HG03469 (cell line): Measurements from ENCODE around the gene PAOX.
"Not testable (repeated sequence)": the region's sequence is repeated elsewhere in the genome, so short reads cannot be mapped to it uniquely, and the experiment has no call there.

Experiments
- ATAC-seq: cut with Tn5 transposase; IDR thresholded peaks from one replicate; pipeline ENCODE4 v1.9.1; 2021; ENCODE audit warnings: mild to moderate bottlenecking, moderate library complexity, moderate number of reproducible peaks; ENCODE audit not compliant: unreplicated experiment

The PAOX gene

DNA sequence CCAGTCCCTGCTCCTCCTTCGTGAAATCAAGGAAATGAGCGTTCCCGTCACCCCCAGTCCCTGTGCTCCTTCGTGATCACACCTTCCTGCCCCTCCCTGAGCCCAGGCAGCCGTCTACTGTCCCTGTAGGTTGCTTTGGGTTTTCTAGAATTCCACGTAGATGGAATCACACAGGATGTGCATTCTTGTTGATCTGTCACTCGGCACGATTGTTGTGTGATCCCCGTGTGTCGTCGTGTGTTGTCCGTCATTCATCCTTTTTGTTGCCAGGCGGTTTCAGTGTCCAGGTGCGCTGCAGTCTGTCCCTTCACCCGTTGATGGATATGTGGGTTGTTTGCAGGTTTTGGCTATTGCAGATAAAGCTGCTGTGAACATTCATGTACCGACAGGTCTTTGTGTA lies 24.3 kb downstream of the PAOX start:
- no peak for ATAC-seq

GRCh38 chr10:133403784-133404183 lies 24.7 kb downstream of the PAOX start:
- no peak for ATAC-seq

GRCh38 chr10:133405272-133405671 lies 26.2 kb downstream of the PAOX start:
- no peak for ATAC-seq

DNA sequence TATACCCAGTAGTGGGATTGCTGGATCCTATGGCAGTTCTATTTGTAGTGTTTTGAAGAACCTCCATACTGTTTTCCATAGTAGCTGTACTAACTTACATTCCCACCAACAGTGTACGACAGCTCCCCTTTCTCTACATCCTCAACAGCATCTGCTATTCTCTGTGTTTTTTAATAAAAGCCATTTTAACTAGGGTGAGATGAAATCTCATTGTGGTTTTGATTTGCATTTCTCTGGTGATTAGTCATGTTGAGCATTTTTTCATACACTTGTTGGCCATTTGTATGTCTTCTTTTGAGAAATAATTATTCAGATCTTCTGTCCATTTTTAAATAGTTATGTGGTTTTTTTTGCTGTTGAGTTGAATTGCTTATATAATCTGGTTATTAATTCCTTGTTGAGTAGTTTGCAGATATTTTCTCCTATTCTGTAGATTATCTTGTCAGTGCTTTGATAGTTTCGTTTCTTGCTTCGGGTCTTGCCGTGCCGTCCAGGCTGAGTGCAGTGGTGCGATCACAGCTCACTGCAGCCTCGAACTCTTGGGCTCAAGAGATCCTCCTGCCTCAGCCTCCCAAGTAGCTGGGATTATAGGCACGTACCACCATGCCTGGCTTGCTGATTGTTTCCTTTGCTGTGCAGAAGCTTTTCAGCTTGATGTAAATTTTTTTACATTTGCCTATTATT lies 26.9 kb downstream of the PAOX start:
- no peak for ATAC-seq

DNA sequence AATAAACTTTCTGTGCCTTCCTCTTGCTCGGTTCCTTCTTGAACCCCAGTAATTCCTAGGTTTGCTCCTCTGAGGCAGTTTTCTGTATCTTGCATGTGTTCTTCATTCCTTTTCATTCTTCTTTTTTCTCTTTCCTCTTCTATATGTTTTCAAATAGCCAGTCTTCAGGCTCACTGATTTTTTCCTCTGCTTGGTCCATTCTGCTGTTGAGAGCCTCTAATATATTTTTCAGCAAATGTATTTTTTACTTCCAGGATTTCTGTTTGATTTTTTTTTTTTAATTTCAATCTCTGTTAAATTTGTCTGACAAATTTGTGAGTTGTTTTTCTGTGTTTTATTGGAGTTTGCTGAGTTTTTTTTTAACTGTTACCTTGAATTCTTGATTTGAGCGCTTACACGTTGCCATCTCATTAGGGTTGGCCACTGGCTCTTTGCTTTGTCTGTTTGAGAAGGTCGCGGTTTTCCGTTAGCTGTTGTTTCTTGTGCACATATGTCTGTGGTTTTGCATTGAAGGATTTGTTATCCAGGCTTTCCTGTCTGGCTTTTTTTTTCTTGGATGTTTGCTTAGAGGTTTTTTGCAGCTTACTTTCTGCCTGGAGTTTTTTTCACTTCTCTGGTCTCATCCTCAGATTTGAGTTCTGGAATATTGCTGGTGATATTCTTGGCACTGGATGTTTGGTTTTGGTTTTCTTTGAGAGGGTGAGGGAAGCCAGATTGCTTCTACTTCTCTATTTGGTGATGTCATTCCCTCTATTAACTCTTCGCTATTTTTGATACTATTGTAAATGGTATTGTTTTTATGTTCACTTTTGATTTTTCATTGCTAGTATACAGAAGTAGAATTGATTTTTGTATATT lies 32.7 kb downstream of the PAOX start:
- no peak for ATAC-seq

GRCh38 chr10:133412381-133412711 lies 33.3 kb downstream of the PAOX start:
- ATAC-seq: no peak

DNA sequence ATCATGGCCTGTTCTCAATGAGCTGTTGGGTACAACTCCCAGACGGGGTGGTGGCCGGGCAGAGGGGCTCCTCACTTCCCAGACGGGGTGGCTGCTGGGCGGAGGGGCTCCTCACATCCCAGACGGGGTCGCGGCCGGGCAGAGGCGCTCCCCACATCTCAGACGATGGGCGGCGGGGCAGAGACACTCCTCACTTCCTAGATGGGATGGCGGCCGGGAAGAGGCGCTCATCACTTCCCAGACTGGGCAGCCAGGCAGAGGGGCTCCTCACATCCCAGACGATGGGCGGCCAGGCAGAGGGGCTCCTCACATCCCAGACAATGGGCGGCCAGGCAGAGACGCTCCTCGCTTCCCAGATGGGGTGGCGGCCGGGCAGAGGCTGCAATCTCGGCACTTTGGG lies 35.3 kb downstream of the PAOX start:
- not testable (repeated sequence) for ATAC-seq

GRCh38 chr10:133415752-133416151 lies 36.7 kb downstream of the PAOX start:
- ATAC-seq: no peak

- ATAC-seq: no peak
Observed at GRCh38 chr10:133418289-133418993, 39.4 kb downstream of the PAOX start.

DNA sequence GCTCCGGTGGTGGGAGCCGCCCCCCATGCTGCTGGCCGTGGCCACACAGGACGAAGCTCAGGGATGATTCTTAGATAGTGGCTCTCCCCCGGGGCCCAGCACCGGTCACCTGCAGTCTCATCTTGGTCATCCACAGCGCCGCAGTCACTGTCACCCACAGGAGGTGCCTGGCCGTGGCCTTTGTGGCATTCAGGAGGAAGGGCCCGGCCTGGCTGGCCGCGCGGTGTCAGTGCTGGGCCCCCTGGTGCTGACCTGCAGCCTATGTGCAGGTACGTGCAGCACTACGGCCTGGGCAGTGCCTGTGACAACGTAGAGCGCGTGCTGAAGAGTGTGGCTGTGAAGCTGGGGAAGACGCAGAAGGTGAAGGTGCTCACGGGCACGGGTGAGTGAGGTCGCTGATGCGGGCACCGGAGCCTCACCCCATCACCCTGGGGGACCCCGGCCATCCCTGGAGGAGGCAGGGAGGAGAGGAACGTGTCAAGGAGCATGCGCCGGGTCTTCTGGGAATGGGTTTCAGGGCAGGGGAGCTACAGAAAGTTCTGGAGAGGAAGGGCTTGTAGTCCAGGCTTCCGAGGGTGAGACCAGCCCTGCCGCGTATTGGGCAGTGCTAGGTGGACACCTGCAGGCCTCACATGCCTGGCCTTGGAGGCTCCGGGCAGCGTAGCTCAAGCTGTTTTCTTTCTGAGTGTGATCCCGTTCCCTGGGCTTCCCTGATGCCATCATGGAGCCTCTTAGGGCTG lies 40.3 kb downstream of the PAOX start:
- ATAC-seq: no peak

GRCh38 chr10:133420028-133420427 lies 41.0 kb downstream of the PAOX start:
- no peak for ATAC-seq

GRCh38 chr10:133420579-133420978 lies 41.5 kb downstream of the PAOX start:
- no peak for ATAC-seq

DNA sequence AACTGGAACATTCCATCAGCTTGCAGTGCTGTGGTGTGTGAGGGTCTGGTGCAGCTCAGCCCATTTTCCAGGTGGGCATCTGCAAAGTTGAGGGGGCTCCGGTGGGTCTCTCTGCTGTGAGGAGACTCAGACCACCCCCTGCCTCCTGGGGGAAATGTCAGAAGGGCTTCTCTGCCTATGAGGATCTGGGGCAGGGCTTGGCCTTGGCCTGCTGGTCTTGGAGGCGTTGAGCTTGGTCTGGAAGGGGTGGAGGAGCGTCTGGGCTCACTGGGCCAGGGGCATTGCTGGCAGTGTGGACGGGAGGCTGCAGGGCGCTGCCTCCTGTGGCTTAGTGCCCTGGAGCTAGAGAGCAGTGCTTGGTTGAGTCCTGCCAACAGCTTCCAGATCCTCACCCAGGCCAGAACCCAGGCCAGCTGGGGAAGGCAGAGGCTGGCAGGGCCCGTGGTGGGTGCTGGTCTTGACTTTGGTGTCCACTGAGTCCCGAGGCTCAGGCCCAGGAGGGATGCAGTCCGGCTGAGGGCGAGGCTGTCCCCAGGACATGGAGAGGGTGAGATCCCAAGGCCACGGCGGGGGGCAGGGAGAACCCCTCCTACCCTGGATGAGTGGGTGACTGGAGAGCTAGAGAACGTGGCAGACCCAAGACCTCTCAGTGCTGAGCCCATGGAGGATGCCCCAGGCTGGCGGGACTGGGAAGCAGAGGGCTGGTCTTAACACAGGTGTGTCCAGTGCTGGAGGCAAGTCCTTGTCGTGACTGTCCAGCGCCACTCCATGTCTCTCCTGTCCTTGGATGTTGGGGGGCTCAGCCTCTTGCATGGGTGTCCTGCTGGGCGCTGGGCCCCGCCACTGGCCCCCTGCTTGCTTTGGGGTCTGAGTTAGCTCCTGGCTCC lies 42.5 kb downstream of the PAOX start:
- ATAC-seq: no peak

GRCh38 chr10:133422223-133422806 lies 43.3 kb downstream of the PAOX start:
- ATAC-seq: no peak

- ATAC-seq: no peak
Observed at GRCh38 chr10:133422807-133423771, 44.0 kb downstream of the PAOX start.

- ATAC-seq: not testable (repeated sequence)
Observed at GRCh38 chr10:133424102-133424501, 45.0 kb downstream of the PAOX start.

GRCh38 chr10:133424601-133425000 lies 45.5 kb downstream of the PAOX start, which contains the start of gene SPRN:
Gene SPRN (minus strand): TSS chr10:133424625. CDS start chr10:133423681, 944 bp downstream.
- ATAC-seq: not testable (repeated sequence)

DNA sequence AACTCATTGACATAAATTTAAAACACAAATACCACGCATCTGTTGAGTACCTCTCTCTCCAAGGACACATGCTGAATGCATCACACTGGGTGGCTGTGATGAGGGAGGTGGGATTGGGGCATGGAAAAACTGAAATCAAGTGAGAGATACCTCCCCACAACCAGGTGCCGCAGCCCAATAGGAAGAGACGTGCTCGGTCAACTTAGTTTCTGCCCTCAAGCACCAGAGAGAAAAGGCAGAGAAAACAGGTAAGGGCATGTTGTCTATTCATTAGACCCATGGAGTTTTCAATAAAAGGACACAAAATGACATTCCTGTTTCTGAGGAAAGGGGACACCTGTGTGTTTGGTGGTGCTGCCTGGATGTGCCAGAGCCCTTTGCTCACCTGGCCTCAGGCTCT lies 50.5 kb downstream of the PAOX start:
- not testable (repeated sequence) for ATAC-seq
